Transverse colon (tissue), 4 donors: Measurements from ENCODE around the gene DPF3. TPM values are rescaled to one million over a fixed set of nuclear protein-coding genes. Genes with fewer than 3 reads are reported as not detected.

Source experiments
- DNase-seq: peaks from one replicate; pipeline ENCODE4 v3.0.0-alpha.2; 2019
- H3K27ac ChIP-seq, 4 donors: fragments of 200-600 bp; sonication (generic); 2 replicates each; pipeline ENCODE4 v1.5.1; 2016 to 2018; ENCODE audit warnings: inconsistent platforms in 4 of 4
- H3K27me3 ChIP-seq: fragments of 200-600 bp; sonication (generic); 2 replicates; pipeline ENCODE4 v1.5.1; 2017; ENCODE audit warnings: inconsistent platforms
- H3K36me3 ChIP-seq, 4 donors: fragments of 200-600 bp; sonication (generic); 2 replicates each; pipeline ENCODE4 v1.5.1; 2017 to 2019; ENCODE audit warnings: inconsistent platforms in 4 of 4
- H3K4me1 ChIP-seq, 4 donors: fragments of 200-600 bp; sonication (generic); 2 replicates each; pipeline ENCODE4 v1.5.1; 2017 to 2020; ENCODE audit warnings: inconsistent platforms in 4 of 4
- H3K4me3 ChIP-seq, 4 donors: fragments of 200-600 bp; sonication (generic); 1 replicate in 1 of 4; 2 replicates in 3 of 4; pipeline versions ENCODE4 v1.5.1 to v1.6.1; 2017 to 2019; ENCODE audit warnings: inconsistent platforms in 4 of 4
- H3K9me3 ChIP-seq, 2 donors: fragments of 200-600 bp; sonication (generic); 2 replicates each; pipeline ENCODE4 v1.5.1; 2017 to 2019; ENCODE audit warnings: inconsistent platforms in 2 of 2
- CTCF ChIP-seq, 5 experiments: fragments of 200-600 bp in 3 of 5; fragments of 450-650 bp in 2 of 5; sonication (generic) in 3 of 5; IDR thresholded peaks; 1 replicate in 2 of 5; 2 replicates in 3 of 5; pipeline ENCODE4 v1.5.1; 2016 to 2017; ENCODE audit warnings: antibody characterized with exemption in 5 of 5, inconsistent platforms in 3 of 5, mild to moderate bottlenecking in 2 of 5, moderate library complexity in 1 of 5
- EP300 ChIP-seq: sonication (generic); formaldehyde crosslinking; IDR thresholded peaks from one replicate; pipeline ENCODE4 v1.6.1; 2017; ENCODE audit warnings: antibody characterized with exemption, low read depth
- POLR2A ChIP-seq: fragments of 450-650 bp; IDR thresholded peaks from one replicate; pipeline ENCODE4 v1.6.1; 2016; ENCODE audit warnings: antibody characterized with exemption, mild to moderate bottlenecking, moderate library complexity
- POLR2AphosphoS5 ChIP-seq, 3 donors: sonication (generic); formaldehyde crosslinking; IDR thresholded peaks; one replicate each; pipeline ENCODE4 v1.6.1; 2016; ENCODE audit warnings: antibody characterized with exemption in 3 of 3
- WGBS, 2 donors: methylation state at CpG; one replicate each; pipeline ENCODE4 v1.1.5; 2018; ENCODE audit warnings: low coverage in 1 of 2; 5-methylcytosine and 5-hydroxymethylcytosine counted together
- in situ Hi-C, 4 donors: fragments of 200-750 bp; cut with MboI; loops; one replicate each; pipeline versions ENCODE4 v1.15.0 to v1.15.1; 2017; ENCODE audit warnings: low sequenced_read_pairs in 3 of 4, low pct_ligation_motif_present in 1 of 4, low pct_unique_long_range_greater_than_20kb in 1 of 4
- intact Hi-C: fragments of 100-400 bp; cut with DNase I; formaldehyde crosslinking; loops from one replicate; pipeline ENCODE4 v1.15.1; 2023; ENCODE audit warnings: low total_unique reads
- total RNA-seq, 4 donors: library from RNA; depleted of rRNA; stranded (reverse); fragments of >200 nt; gene quantifications; one replicate each; pipeline ENCODE4 v1.1.0, GENCODE V29; 2016

DPF3 gene
- total RNA-seq, 4 donors from 2014 or later = 7.1 to 23.5 (median 10.9) TPM

DNA sequence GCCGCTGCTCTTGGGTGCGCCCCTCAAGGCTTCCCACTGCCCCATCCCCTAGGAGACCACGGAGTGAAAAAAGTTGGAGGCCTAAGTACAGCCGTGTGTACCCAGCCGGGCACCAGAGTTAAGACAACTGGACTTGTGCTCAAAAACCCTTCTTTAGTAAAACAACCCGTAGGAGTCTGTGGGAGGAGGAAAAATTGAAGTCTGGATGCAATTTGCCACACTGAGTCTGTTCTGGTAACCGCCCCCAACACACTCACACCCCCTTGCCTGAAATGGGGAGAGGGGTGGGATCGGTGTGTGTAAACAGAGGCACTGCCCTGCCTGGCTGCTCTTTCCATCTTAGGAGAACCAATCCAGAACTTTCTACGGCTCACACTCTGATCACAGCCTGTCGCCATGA lies 41.7 kb downstream of the DPF3 start:
- in situ Hi-C loops (no loop called here), intact Hi-C loops (no loop called here)
- WGBS, 2 donors = 85 to 90% methylated on average over 4 to 10 of the region's 10 CpGs
- H3K4me1 ChIP-seq = peaks cover 8 to 42% (median 25%) of the 10 kb centered on the region in 4 donors
- no peak overlapping the region for H3K4me3 ChIP-seq
- no peaks in the 10 kb centered on the region for H3K9me3 ChIP-seq
- DNase-seq = no peak
- H3K27ac ChIP-seq = no peak overlapping the region
- H3K27me3 ChIP-seq = no peaks in the 10 kb centered on the region
- no peaks in the 10 kb centered on the region for H3K36me3 ChIP-seq
- TF ChIP-seq POLR2A = no peak
- no peak for TF ChIP-seq POLR2AphosphoS5 (IDR thresholded peaks at IDR 0.05)
- no peak for TF ChIP-seq EP300
- TF ChIP-seq CTCF (IDR thresholded peaks at IDR 0.05) = no peak

DNA sequence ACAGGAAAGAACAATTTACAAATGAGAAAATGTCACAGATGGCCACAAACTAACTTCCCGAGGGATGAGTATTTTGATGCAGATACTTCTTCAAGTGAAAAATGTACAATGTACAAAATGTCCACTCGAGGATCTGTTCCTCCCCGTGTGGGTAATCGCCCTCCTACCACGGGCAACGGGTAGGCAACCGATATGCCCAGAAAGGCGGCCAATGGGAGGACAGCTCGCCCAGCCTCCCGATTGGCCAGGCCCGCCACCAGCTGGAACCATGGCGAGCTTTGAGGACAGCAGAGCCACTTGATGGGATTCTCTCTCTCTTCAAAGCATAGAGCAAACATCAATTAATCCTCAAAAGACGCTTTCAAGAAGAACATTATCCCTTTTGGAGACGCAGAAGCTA lies 42.3 kb downstream of the DPF3 start:
- WGBS, 2 donors = 76 to 83% methylated on average over 7 to 14 of the region's 14 CpGs
- no peak overlapping the region for H3K4me3 ChIP-seq

DNA sequence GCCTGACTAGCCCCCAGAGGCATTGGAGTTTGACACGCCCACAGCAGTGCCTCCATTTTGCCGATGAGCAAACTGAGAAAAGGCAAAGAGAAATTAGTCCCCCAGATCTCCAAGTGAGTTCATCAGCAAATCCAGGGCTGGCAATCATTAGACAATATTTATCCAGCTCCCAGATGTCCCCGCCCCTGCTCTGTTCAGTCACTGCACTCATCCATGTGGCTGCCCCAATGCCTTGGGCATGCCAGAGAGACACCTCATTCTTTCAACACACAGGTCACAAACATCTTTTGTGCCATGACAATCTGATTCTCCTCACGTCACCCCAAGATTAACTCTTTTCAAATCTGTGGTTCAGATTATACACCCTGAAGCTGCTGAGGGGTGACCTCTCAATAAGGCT lies 43.5 kb downstream of the DPF3 start:
- in situ Hi-C loops = no loop called here
- WGBS, 2 donors = 50 to 69% methylated on average over 1 to 4 of the region's 4 CpGs
- TF ChIP-seq EP300 (no peak), POLR2A (no peak), CTCF (IDR thresholded peaks at IDR 0.05) (no peak), POLR2AphosphoS5 (IDR thresholded peaks at IDR 0.05) (no peak)
- Histone ChIP-seq H3K36me3 (no peaks in the 10 kb centered on the region), H3K9me3 (no peaks in the 10 kb centered on the region), H3K27ac (no peak overlapping the region), H3K4me3 (no peak overlapping the region), H3K27me3 (no peaks in the 10 kb centered on the region), H3K4me1 (peaks cover 0 to 27% (median 14%) of the 10 kb centered on the region in 4 donors)
- intact Hi-C loops = no loop called here
- peak; percentile 26 for DNase-seq

More for the DNA sequence above, 42.3 kb downstream of the DPF3 start:
- no peaks in the 10 kb centered on the region for H3K36me3 ChIP-seq
- no peaks in the 10 kb centered on the region for H3K9me3 ChIP-seq
- in situ Hi-C loops = no loop called here
- peaks cover 8 to 38% (median 24%) of the 10 kb centered on the region in 4 donors for H3K4me1 ChIP-seq
- no peak for TF ChIP-seq CTCF (IDR thresholded peaks at IDR 0.05)
- TF ChIP-seq POLR2AphosphoS5 (IDR thresholded peaks at IDR 0.05) = no peak
- no peak for TF ChIP-seq EP300
- no peak for TF ChIP-seq POLR2A
- H3K27me3 ChIP-seq = no peaks in the 10 kb centered on the region
- intact Hi-C loops = no loop called here
- no peak overlapping the region for H3K27ac ChIP-seq
- DNase-seq = no peak

DNA sequence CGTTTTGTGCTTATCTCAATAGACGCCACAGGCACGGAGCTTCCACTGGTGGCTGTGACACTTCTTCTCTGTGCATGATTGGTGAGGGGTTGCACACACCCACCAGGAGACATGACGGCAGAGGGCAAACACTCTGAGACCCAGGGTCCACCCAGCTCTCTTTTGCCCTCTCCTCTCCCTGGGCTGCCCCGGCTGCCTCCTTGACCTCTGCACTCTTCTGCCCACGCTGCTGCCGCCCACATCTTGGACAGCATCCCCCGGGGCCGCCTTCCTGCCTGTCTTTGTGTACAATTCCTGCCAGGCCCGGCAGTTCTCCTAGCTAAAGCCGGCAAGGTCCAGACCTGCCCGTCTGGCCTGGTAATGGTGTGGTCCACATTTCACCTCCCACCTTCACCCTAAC lies 44.7 kb downstream of the DPF3 start:
- no peaks in the 10 kb centered on the region for H3K27me3 ChIP-seq
- no peaks in the 10 kb centered on the region for H3K36me3 ChIP-seq
- H3K4me3 ChIP-seq = no peak overlapping the region
- no peak for DNase-seq
- in situ Hi-C loops (no loop called here), intact Hi-C loops (no loop called here)
- no peak for TF ChIP-seq CTCF (IDR thresholded peaks at IDR 0.05)
- TF ChIP-seq EP300 = no peak
- TF ChIP-seq POLR2A = no peak
- H3K27ac ChIP-seq = peak overlapping the region in 2 of 4 donors; percentile 8 to 38
- H3K9me3 ChIP-seq = no peaks in the 10 kb centered on the region
- 47% methylated on average over 12 of the region's 12 CpGs; no CpG with 5 or more reads in 1 of the 2 donors for WGBS, 2 donors
- H3K4me1 ChIP-seq = peaks cover 0 to 16% (median 5%) of the 10 kb centered on the region in 4 donors
